Osteoblast (primary cell): Measurements from ENCODE around the gene PDXK. TPM values are rescaled to one million over a fixed set of nuclear protein-coding genes. Genes with fewer than 3 reads are reported as not detected.

Source experiments
- DNase-seq: peaks from one replicate; pipeline ENCODE4 v3.0.0; 2011; ENCODE audit warnings: low spot score, mixed read lengths; ENCODE audit not compliant: insufficient read length; ENCODE audit errors: missing footprints
- H2AFZ ChIP-seq: 2 replicates; pipeline ENCODE4 v1.6.0; 2011; ENCODE audit warnings: mild to moderate bottlenecking, low read length
- H3K27ac ChIP-seq: 2 replicates; pipeline ENCODE4 v1.5.1; 2011; ENCODE audit warnings: mild to moderate bottlenecking, low read depth, low read length, moderate library complexity
- H3K27me3 ChIP-seq: 2 replicates; pipeline ENCODE4 v1.6.0; 2012; ENCODE audit warnings: mild to moderate bottlenecking, control low read depth, inconsistent platforms, low read length, moderate library complexity; ENCODE audit not compliant: insufficient read depth
- H3K36me3 ChIP-seq: 2 replicates; pipeline ENCODE4 v1.5.1; 2011; ENCODE audit warnings: mild to moderate bottlenecking, low read length, control low read depth, moderate library complexity; ENCODE audit not compliant: insufficient read depth
- H3K4me1 ChIP-seq: 2 replicates; pipeline ENCODE4 v1.5.1; 2011; ENCODE audit warnings: mild to moderate bottlenecking, low read length, control low read depth, moderate library complexity; ENCODE audit not compliant: insufficient read depth
- H3K4me2 ChIP-seq: 2 replicates; pipeline ENCODE4 v1.6.0; 2011; ENCODE audit warnings: mild to moderate bottlenecking, low read length; ENCODE audit not compliant: insufficient read depth
- H3K4me3 ChIP-seq: fragments of 200-600 bp; sonication (generic); 3 replicates; pipeline ENCODE4 v1.5.1; 2012; ENCODE audit warnings: mild to moderate bottlenecking, low read length, inconsistent platforms; ENCODE audit not compliant: insufficient read depth
- H3K79me2 ChIP-seq: 2 replicates; pipeline ENCODE4 v1.6.0; 2012; ENCODE audit warnings: mild to moderate bottlenecking, low read length, control low read depth, inconsistent platforms; ENCODE audit not compliant: insufficient read depth
- H3K9me3 ChIP-seq: 2 replicates; pipeline ENCODE4 v1.5.1; 2011; ENCODE audit warnings: low read depth, low read length, control low read depth
- H4K20me1 ChIP-seq: 2 replicates; pipeline ENCODE4 v1.6.0; 2012; ENCODE audit warnings: mild to moderate bottlenecking, low read length, control low read depth; ENCODE audit not compliant: insufficient read depth
- CTCF ChIP-seq: IDR thresholded peaks from 2 replicates; pipeline ENCODE4 v1.5.1; 2011; ENCODE audit warnings: mild to moderate bottlenecking, low read depth, low read length, moderate library complexity; ENCODE audit errors: extremely low read depth
- total RNA-seq: library from RNA; depleted of rRNA; stranded (reverse); fragments of >200 nt; gene quantifications from 2 replicates; pipeline ENCODE4 v1.2.3, GENCODE V29; 2012

PDXK gene
- total RNA-seq, 1 donor: 89.4 TPM

- no peak overlapping the region for H3K4me3 ChIP-seq
- no peak for TF ChIP-seq CTCF
- H2AFZ ChIP-seq: peak overlapping the region; percentile 28
- H3K4me2 ChIP-seq: no peak overlapping the region
- peaks cover 10% of the 10 kb centered on the region for H4K20me1 ChIP-seq
- no peak for DNase-seq
- H3K9me3 ChIP-seq: no peaks in the 10 kb centered on the region
- H3K27ac ChIP-seq: no peak overlapping the region
- peaks cover 8% of the 10 kb centered on the region for H3K4me1 ChIP-seq
- peaks cover 23% of the 10 kb centered on the region for H3K79me2 ChIP-seq
- no peaks in the 10 kb centered on the region for H3K36me3 ChIP-seq
- no peaks in the 10 kb centered on the region for H3K27me3 ChIP-seq
Observed at GRCh38 chr21:43778469-43779335, 59.8 kb downstream of the PDXK start.

GRCh38 chr21:43779660-43780059 lies 60.7 kb downstream of the PDXK start:
- no peak for DNase-seq
- Histone ChIP-seq H3K4me2 (no peak overlapping the region), H3K36me3 (no peaks in the 10 kb centered on the region), H3K4me3 (no peak overlapping the region), H3K9me3 (no peaks in the 10 kb centered on the region), H3K79me2 (peaks cover 15% of the 10 kb centered on the region), H3K27me3 (no peaks in the 10 kb centered on the region), H3K4me1 (peaks cover 8% of the 10 kb centered on the region), H4K20me1 (peaks cover 7% of the 10 kb centered on the region), H2AFZ (no peak overlapping the region), H3K27ac (no peak overlapping the region)
- TF ChIP-seq CTCF: no peak

GRCh38 chr21:43781846-43782245 lies 62.9 kb downstream of the PDXK start:
- Histone ChIP-seq H3K4me1 (no peaks in the 10 kb centered on the region), H4K20me1 (no peaks in the 10 kb centered on the region), H3K27ac (no peak overlapping the region), H3K79me2 (no peaks in the 10 kb centered on the region), H3K9me3 (no peaks in the 10 kb centered on the region), H3K27me3 (no peaks in the 10 kb centered on the region), H2AFZ (no peak overlapping the region), H3K4me2 (no peak overlapping the region), H3K36me3 (no peaks in the 10 kb centered on the region), H3K4me3 (no peak overlapping the region)
- no peak for DNase-seq
- TF ChIP-seq CTCF: no peak

- H3K4me2 ChIP-seq: no peak overlapping the region
- H3K4me3 ChIP-seq: no peak overlapping the region
- H3K4me1 ChIP-seq: no peaks in the 10 kb centered on the region
- no peak for TF ChIP-seq CTCF
- H4K20me1 ChIP-seq: no peaks in the 10 kb centered on the region
- no peaks in the 10 kb centered on the region for H3K9me3 ChIP-seq
- no peak overlapping the region for H3K27ac ChIP-seq
- no peaks in the 10 kb centered on the region for H3K27me3 ChIP-seq
- H3K36me3 ChIP-seq: no peaks in the 10 kb centered on the region
- H3K79me2 ChIP-seq: no peaks in the 10 kb centered on the region
- H2AFZ ChIP-seq: no peak overlapping the region
- no peak for DNase-seq
Observed at GRCh38 chr21:43782431-43783097, 63.6 kb downstream of the PDXK start.
